ENCODE measurements around the gene ANKS1B.

The ANKS1B gene

GRCh38 chr12:99486277-99486676 is 498.5 kb downstream of the ANKS1B start:
- no peak for TF ChIP-seq CTCF (IDR thresholded peaks at IDR 0.05; ENCODE audit: borderline replicate concordance, control extremely low read depth, extremely low read depth, insufficient read depth, missing control alignments)
- no peak for DNase-seq (ENCODE audit: low spot score)
- in situ Hi-C loops (cut with MboI; ENCODE audit: low sequenced_read_pairs, unreplicated experiment) = no loop called here

GRCh38 chr12:99479149-99479548 is 505.6 kb downstream of the ANKS1B start:
- no peak for DNase-seq (ENCODE audit: low spot score)
- TF ChIP-seq CTCF (IDR thresholded peaks at IDR 0.05; ENCODE audit: borderline replicate concordance, control extremely low read depth, extremely low read depth, insufficient read depth, missing control alignments) = no peak
- in situ Hi-C loops (cut with MboI; ENCODE audit: low sequenced_read_pairs, unreplicated experiment) = no loop called here

DNA sequence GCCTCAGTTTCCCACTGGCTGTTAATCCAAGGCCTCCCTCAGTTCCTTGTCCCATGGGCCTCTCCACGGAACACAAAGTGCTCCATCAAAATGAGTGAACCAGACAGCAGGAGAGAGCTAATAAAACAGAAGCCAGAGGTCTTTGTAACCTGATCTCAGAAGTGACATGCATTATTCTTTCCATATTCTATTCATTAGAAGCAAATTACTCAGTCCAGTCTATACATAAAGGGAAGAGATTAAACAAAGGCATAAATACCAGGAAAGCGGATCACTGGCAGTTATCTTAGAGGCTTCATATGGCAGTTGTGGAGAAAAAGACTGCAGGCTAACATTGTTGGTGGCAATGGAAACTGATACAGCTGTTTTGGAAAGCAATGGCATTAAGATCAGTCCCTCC is 507.8 kb downstream of the ANKS1B start:
- in situ Hi-C loops (cut with MboI; ENCODE audit: low sequenced_read_pairs, unreplicated experiment) = no loop called here
- DNase-seq (ENCODE audit: low spot score) = no peak

GRCh38 chr12:99455350-99456035 is 529.2 kb downstream of the ANKS1B start:
- TF ChIP-seq CTCF (IDR thresholded peaks at IDR 0.05; ENCODE audit: borderline replicate concordance, control extremely low read depth, extremely low read depth, insufficient read depth, missing control alignments) = no peak
- DNase-seq (ENCODE audit: low spot score) = no peak
- in situ Hi-C loops (cut with MboI; ENCODE audit: low sequenced_read_pairs, unreplicated experiment) = no loop called here

More for the DNA sequence above, 507.8 kb downstream of the ANKS1B start:
- no peak for TF ChIP-seq CTCF (IDR thresholded peaks at IDR 0.05; ENCODE audit: borderline replicate concordance, control extremely low read depth, extremely low read depth, insufficient read depth, missing control alignments)

- no peak for DNase-seq (ENCODE audit: low spot score)
- TF ChIP-seq CTCF (IDR thresholded peaks at IDR 0.05; ENCODE audit: borderline replicate concordance, control extremely low read depth, extremely low read depth, insufficient read depth, missing control alignments) = no peak
- in situ Hi-C loops (cut with MboI; ENCODE audit: low sequenced_read_pairs, unreplicated experiment) = no loop called here
Measured at GRCh38 chr12:99454539-99455172, 530.1 kb downstream of the ANKS1B start.

GRCh38 chr12:99453836-99454538 is 530.7 kb downstream of the ANKS1B start:
- no peak for TF ChIP-seq CTCF (IDR thresholded peaks at IDR 0.05; ENCODE audit: borderline replicate concordance, control extremely low read depth, extremely low read depth, insufficient read depth, missing control alignments)
- in situ Hi-C loops (cut with MboI; ENCODE audit: low sequenced_read_pairs, unreplicated experiment) = no loop called here
- DNase-seq (ENCODE audit: low spot score) = peak; percentile 9

All from GM13976 (cell line).